ENCODE results near the gene TIMM8A. TPM values are rescaled to one million over a fixed set of nuclear protein-coding genes. Genes with fewer than 3 reads are reported as not detected.

The TIMM8A gene
- polyA plus RNA-seq, 3 donors = 1.9 to 2.5 (median 2.4) TPM

- H3K9me3 ChIP-seq (replicated peaks in 1 of 2; ENCODE audit: control insufficient read depth in 1 of 2, insufficient read depth in 1 of 2, low read length in 2 of 2) = no peaks in the 10 kb centered on the region
- intact Hi-C loops (cut with micrococcal nuclease) = no loop called here
- Mint-ChIP-seq H3K9me3 (peaks cover 0 to 8% (median 5%) of the 10 kb centered on the region in 7 donors), H3K36me3 (no peaks in the 10 kb centered on the region), H3K4me1 (no peaks in the 10 kb centered on the region), H3K4me3 (no peak overlapping the region), H3K27me3 (ENCODE audit: low read depth in 3 of 3) (peaks cover 0 to 3% (median 0%) of the 10 kb centered on the region in 3 donors), H3K27ac (no peak overlapping the region)
- no peaks in the 10 kb centered on the region for H3K79me2 ChIP-seq (ENCODE audit: insufficient read depth, low read length)
- H3K36me3 ChIP-seq (replicated peaks in 1 of 2; ENCODE audit: control insufficient read depth in 1 of 2, insufficient read depth in 2 of 2, low read length in 2 of 2) = no peaks in the 10 kb centered on the region
- H3K27ac ChIP-seq (ENCODE audit: low read depth in 1 of 2, low read length in 2 of 2) = no peak overlapping the region
- no peak overlapping the region for H3K4me3 ChIP-seq (replicated peaks in 1 of 3; ENCODE audit: low read depth in 2 of 3, low read length in 3 of 3)
- H3K27me3 ChIP-seq (ENCODE audit: control insufficient read depth in 2 of 2, insufficient read depth in 2 of 2, low read length in 2 of 2) = no peaks in the 10 kb centered on the region
- no CpG with 5 or more reads among the region's 1 CpG for WGBS (ENCODE audit: insufficient coverage)
- TF ChIP-seq CTCF (IDR thresholded peaks at IDR 0.05) = no peak
- H4K20me1 ChIP-seq (ENCODE audit: insufficient read depth, low read length) = no peaks in the 10 kb centered on the region
- DNase-seq = no peak
- H3K4me2 ChIP-seq (replicated peaks; ENCODE audit: extremely low read depth, low read length, poor library complexity, severe bottlenecking) = no peak overlapping the region
- H3K9ac ChIP-seq (ENCODE audit: insufficient read depth, low read length, poor library complexity, severe bottlenecking) = no peak overlapping the region
- H2AFZ ChIP-seq (ENCODE audit: insufficient read depth, low read depth, low read length, poor library complexity, severe bottlenecking) = no peak overlapping the region
- no peaks in the 10 kb centered on the region for H3K4me1 ChIP-seq (ENCODE audit: control insufficient read depth in 1 of 2, insufficient read depth in 2 of 2, low read length in 2 of 2)
Measured at GRCh38 chrX:101303790-101304189, 44.8 kb downstream of the TIMM8A start.

Small RNA genes within 50 kb of the gene (small RNA-seq; reads per million reads assigned to genes)
- not detected for gene RNU6-934P (ENCODE audit: insufficient read length, low read depth)

Other genes starting within 250 kb of the TIMM8A start
- gene DRP2, start 129.0 kb downstream of the TIMM8A start, polyA plus RNA-seq = not detected
- not detected for gene TAF7L, start 57.4 kb downstream of the TIMM8A start, polyA plus RNA-seq
- 10 to 100 TPM; 74.1 to 92.9 (median 82.9) TPM for gene BTK, start 37.4 kb upstream of the TIMM8A start, polyA plus RNA-seq
- 1,000 to 10,000 TPM in 1 of 3 donors, 100 to 1,000 TPM in 2; 833 to 2,390 (median 875) TPM for gene RPL36A, start 42.3 kb upstream of the TIMM8A start, polyA plus RNA-seq
- gene GLA, start 59.2 kb upstream of the TIMM8A start, polyA plus RNA-seq = 100 to 1,000 TPM in 1 of 3 donors, 10 to 100 TPM in 2; 64.0 to 101 (median 80.0) TPM
- gene HNRNPH2, start 59.5 kb upstream of the TIMM8A start, polyA plus RNA-seq = 100 to 1,000 TPM in 2 of 3 donors, 10 to 100 TPM in 1; 27.7 to 163 (median 118) TPM
- 1 to 10 TPM in 1 of 3 donors, under 1 TPM in 1, not detected in 1; 0.66 to 4.4 TPM for gene ARMCX4, start 136.7 kb upstream of the TIMM8A start, polyA plus RNA-seq
- 1 to 10 TPM; 1.4 to 3.4 (median 1.6) TPM for gene ARMCX1, start 201.8 kb upstream of the TIMM8A start, polyA plus RNA-seq

Data from CD14-positive monocyte (primary cell).